HG02981 (cell line): ENCODE results near the gene MS4A7.
"Not testable (repeated sequence)": the region's sequence is repeated elsewhere in the genome, so short reads cannot be mapped to it uniquely, and the experiment has no call there.

Experiments
- ATAC-seq: cut with Tn5 transposase; IDR thresholded peaks from one replicate; pipeline ENCODE4 v1.9.1; 2021; ENCODE audit warnings: mild to moderate bottlenecking, moderate library complexity; ENCODE audit not compliant: unreplicated experiment

Gene MS4A7, protein sequence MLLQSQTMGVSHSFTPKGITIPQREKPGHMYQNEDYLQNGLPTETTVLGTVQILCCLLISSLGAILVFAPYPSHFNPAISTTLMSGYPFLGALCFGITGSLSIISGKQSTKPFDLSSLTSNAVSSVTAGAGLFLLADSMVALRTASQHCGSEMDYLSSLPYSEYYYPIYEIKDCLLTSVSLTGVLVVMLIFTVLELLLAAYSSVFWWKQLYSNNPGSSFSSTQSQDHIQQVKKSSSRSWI

GRCh38 chr11:60378354-60378753 is at the start of gene MS4A7:
Gene MS4A7 (plus strand): TSS chr11:60378532. CDS start chr11:60383142, 4,610 bp downstream.
- peak; percentile 86 for ATAC-seq

DNA sequence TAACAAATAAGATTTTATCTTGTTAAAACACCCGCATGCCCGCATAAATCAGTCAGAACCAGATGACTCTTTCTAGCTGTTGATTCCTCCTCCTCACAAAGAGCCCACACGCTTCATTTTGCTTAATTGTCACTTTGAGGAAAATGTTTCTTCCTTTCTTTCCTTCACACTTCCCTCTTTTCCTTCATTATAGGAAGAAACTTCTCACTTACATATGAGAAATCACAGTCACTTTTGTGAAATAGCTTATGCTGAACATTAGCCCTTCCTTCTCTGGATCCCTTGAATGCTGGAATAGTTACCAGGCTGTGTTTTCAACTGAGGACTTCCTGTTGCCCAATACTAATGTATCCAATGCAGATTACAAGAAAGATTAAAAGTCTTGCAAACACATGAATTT is 45.5 kb upstream of the MS4A7 start:
- no peak for ATAC-seq

- peak; percentile 62 for ATAC-seq
These were observed 44.2 kb upstream of the MS4A7 start for GRCh38 chr11:60334005-60334620.

DNA sequence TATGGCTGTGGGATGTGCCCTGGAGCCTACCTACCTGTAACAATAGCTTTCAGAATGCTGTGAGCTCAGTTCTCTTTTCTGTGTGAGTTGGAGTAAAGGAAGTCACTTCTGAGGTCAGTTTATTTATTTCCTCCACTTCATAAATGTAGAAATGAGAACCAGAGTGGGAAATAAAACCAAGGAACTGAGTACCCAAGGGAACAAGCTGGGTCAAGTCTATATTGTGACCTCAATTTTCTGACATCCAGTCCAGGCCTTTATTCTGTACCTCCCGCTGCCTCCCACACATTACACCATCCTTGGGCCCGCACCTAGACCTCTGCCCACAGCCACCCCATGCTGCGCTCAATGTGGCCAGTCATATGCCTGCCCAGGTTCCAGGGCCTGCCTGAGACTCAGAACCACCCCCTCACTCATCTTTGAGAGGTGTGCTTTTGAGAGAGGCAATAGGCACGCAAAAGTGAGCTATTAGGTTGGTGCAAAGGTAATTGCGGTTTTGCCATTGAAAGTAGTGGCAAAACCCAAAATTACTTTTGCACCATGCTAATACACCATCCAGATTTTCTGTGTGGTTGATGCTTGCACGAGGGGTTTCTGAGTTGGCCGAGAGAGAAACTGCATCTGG is 41.5 kb upstream of the MS4A7 start:
- no peak for ATAC-seq

- no peak for ATAC-seq
These were observed 40.3 kb upstream of the MS4A7 start for GRCh38 chr11:60338053-60338452.

GRCh38 chr11:60339356-60339755 is 39.0 kb upstream of the MS4A7 start:
- no peak for ATAC-seq

GRCh38 chr11:60343094-60343704 is 35.1 kb upstream of the MS4A7 start:
- ATAC-seq = no peak

DNA sequence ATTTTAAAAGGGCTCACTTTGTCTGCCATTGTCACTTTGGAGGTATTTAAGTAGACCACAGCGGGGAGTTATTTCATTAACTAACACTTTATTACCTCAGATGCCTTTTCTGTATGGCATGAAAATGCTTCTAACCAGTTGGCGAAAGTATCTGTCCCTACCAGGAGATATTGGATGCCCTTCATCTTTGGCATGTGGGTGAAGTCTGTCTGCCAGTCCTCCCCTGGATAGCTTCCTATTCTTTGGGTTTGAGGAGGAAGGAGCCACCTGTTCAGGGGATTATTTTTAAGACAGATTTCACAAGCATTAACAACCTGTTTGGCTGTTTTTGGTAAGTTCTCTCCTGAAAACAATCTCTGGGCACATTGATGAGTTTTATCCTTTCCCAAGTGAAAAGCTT is 34.2 kb upstream of the MS4A7 start:
- ATAC-seq = no peak

GRCh38 chr11:60345489-60345888 is 32.8 kb upstream of the MS4A7 start:
- ATAC-seq = no peak

GRCh38 chr11:60347084-60347797 is 31.1 kb upstream of the MS4A7 start:
- ATAC-seq = no peak

GRCh38 chr11:60348116-60348515 is 30.2 kb upstream of the MS4A7 start:
- ATAC-seq = no peak

DNA sequence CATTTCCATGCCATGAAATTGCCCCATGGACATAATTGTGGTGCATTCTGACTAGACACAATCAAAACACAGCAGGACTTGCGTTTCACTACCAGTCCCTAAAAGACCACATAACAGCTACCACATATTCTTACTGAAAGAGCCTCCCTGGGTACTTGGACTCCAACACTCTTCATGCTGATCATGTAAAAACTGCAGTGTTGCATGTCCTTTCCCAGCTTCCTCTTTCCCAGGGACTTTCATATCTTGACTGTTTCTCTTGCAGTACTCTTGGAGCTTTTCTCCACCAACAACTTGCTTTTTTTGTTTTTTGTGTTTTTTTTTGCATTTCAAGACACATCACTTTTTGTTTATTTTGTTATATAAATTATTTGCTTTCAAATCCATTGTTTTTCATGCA is 28.3 kb upstream of the MS4A7 start:
- no peak for ATAC-seq

DNA sequence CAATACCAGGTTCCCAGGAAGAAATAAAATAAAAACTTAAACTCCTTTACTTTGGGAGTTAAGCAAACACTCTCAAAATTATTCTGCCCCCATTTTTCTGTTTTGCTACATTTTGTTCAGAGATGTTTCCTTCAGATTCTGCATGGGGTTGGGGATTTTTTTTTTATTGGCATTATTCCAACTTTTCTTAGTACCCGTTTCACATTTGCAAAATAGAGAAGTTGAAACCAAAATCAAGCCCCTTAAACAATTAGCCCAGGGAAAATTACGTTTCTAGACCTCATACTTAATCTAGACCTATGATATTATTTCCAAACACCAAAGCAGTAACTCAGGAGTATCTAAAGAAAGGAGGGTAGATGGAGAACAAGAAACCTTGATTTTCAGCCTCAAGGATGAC is 20.6 kb upstream of the MS4A7 start:
- no peak for ATAC-seq

- ATAC-seq = no peak
These were observed 17.7 kb upstream of the MS4A7 start for GRCh38 chr11:60360621-60361020.

DNA sequence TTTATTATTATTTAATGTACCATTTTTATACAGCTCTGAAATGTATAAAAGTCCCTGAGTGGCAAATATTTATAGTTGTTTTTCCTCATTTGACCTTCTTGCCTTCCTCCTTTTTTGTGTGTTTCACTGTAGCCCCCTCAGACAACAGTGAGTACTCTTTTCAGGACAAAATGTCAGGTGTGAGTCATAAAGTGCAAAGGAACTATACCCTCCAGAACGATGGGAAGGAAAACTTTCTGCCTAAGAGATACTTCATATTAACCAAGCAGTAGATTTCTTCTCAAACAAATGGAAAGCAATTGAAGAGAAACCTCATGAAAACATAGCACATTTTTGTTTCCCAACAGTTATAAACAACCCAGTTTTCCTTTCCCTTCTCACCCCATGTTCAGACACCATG is 16.1 kb upstream of the MS4A7 start:
- no peak for ATAC-seq

GRCh38 chr11:60363542-60364470 is 14.5 kb upstream of the MS4A7 start:
- peak; percentile 55 for ATAC-seq

DNA sequence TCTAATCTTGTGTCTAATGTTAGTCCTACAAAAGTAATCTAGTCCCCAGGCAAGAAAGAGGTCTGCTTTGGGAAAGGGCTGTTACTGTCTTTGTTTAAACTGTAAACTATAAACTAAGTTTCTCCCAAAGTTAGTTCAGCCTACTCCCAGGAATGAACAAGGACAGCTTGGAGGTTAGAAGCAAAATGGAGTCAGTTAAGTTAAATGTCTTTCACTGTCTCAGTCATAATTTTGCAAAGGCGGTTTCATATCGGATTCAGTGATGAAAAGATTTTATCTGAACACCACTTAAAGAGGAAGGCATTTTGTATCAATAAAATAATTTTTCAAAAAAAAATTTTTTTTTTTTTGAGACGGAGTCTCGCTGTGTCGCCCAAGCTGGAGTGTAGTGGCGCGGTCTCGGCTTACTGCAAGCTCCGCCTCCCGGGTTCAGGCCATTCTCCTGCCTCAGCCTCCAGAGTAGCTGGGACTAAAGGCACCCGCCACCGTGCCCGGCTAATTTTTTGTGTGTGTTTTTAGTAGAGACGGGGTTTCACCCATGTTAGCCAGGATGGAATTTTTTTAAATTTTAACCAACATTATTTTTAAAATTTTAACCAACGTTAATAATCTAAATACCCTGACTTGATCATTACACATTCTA is 11.9 kb upstream of the MS4A7 start:
- ATAC-seq = not testable (repeated sequence)

- peak; percentile 81 for ATAC-seq
These were observed 11.3 kb upstream of the MS4A7 start for GRCh38 chr11:60367009-60367408.

DNA sequence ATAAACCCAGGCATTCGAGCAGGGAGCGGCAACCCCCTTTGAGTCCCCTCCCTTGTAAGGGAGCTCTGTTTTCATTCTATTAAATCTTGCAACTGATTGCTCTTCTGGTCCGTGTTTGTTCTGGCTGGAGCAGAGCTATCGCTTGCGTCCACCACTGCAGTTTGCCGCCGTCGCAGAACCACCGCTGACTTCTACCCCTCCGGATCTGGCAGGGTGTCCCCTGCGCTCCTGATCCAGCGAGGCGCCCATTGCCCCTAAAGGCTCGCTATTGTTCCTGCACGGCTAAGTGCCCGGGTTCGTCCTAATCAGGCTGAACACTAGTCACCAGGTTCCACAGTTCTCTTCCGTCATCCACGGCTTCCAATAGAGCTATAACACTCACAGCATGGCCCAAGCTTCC is 10.4 kb upstream of the MS4A7 start:
- no peak for ATAC-seq
